CD4-positive, CD25-positive, alpha-beta regulatory T cell (primary cell): Measurements from ENCODE around the gene SMURF1. TPM values are rescaled to one million over a fixed set of nuclear protein-coding genes. Genes with fewer than 3 reads are reported as not detected.
A peak's percentile ranks its signal among the peaks of the same experiment; 100 is the strongest.

Source experiments
- ATAC-seq, 2 donors: fragments of 150-1000 bp; cut with Tn5 transposase; one replicate each; pipeline ENCODE4 v1.10.0; 2021; ENCODE audit warnings: low read depth in 2 of 2, moderate number of reproducible peaks in 2 of 2, moderate library complexity in 1 of 2
- DNase-seq, 3 donors: peaks; one replicate each; pipeline versions ENCODE4 v3.0.0 to v3.0.0-alpha.2; 2012 to 2022; ENCODE audit warnings: mixed read lengths in 1 of 3
- H3K27ac ChIP-seq: one replicate; pipeline ENCODE4 v1.7.0; 2013; ENCODE audit warnings: mild to moderate bottlenecking, low read length; ENCODE audit not compliant: insufficient read depth, poor library complexity, severe bottlenecking
- H3K27me3 ChIP-seq: one replicate; pipeline ENCODE4 v1.7.0; 2013; ENCODE audit warnings: low read length; ENCODE audit not compliant: control insufficient read depth, insufficient read depth
- H3K36me3 ChIP-seq: one replicate; pipeline ENCODE4 v1.7.0; 2013; ENCODE audit warnings: mild to moderate bottlenecking, low read length, moderate library complexity; ENCODE audit not compliant: control insufficient read depth, insufficient read depth
- H3K4me1 ChIP-seq: 2 replicates; pipeline ENCODE4 v1.7.0; 2013; ENCODE audit warnings: mild to moderate bottlenecking, low read length; ENCODE audit not compliant: insufficient read depth, control insufficient read depth, poor library complexity, severe bottlenecking
- H3K4me3 ChIP-seq: one replicate; pipeline ENCODE4 v1.7.0; 2013; ENCODE audit warnings: low read depth, mild to moderate bottlenecking, low read length, moderate library complexity
- H3K9me3 ChIP-seq, 2 experiments: 1 replicate in 1 of 2; 2 replicates in 1 of 2; pipeline ENCODE4 v1.7.0; 2013; ENCODE audit warnings: low read length in 2 of 2, mild to moderate bottlenecking in 1 of 2, moderate library complexity in 1 of 2; ENCODE audit not compliant: control insufficient read depth in 2 of 2
- H3K27ac Mint-ChIP-seq, 3 donors: one replicate each; pipeline ENCODE4 v1.8.0; 2020 to 2022; ENCODE audit warnings: mild to moderate bottlenecking in 3 of 3, mixed read lengths in 3 of 3, moderate library complexity in 2 of 3
- H3K27me3 Mint-ChIP-seq: one replicate; pipeline ENCODE4 v1.8.0; 2022; ENCODE audit warnings: mild to moderate bottlenecking, mixed read lengths
- H3K36me3 Mint-ChIP-seq: one replicate; pipeline ENCODE4 v1.8.0; 2020; ENCODE audit warnings: mixed read lengths
- H3K4me1 Mint-ChIP-seq, 4 donors: one replicate each; pipeline ENCODE4 v1.8.0; 2020 to 2022; ENCODE audit warnings: mixed read lengths in 4 of 4, mild to moderate bottlenecking in 1 of 4
- H3K4me3 Mint-ChIP-seq, 4 donors: one replicate each; pipeline ENCODE4 v1.8.0; 2020 to 2022; ENCODE audit warnings: mild to moderate bottlenecking in 4 of 4, mixed read lengths in 4 of 4, moderate library complexity in 3 of 4
- H3K9me3 Mint-ChIP-seq, 7 donors: one replicate each; pipeline ENCODE4 v1.8.0; 2020 to 2022; ENCODE audit warnings: mixed read lengths in 7 of 7, mild to moderate bottlenecking in 3 of 7, moderate library complexity in 2 of 7
- polyA plus RNA-seq, 4 donors: library from polyadenylated mRNA; unstranded; fragments of 300-500 nt; fragmentation: Illumina TruSeq; gene quantifications; one replicate each; pipeline ENCODE4 v1.2.3, GENCODE V29; 2021
- total RNA-seq: library from RNA; stranded (reverse); gene quantifications from one replicate; pipeline ENCODE4 v1.2.3, GENCODE V29; 2022

SMURF1 gene
- total and polyA plus RNA-seq, 5 donors from 2014 or later = 1.3 to 35.3 (median 1.7) TPM

GRCh38 chr7:99029466-99030435 lies 114.2 kb downstream of the SMURF1 start:
- no peak for DNase-seq
- ATAC-seq = no peak
- no peaks in the 10 kb centered on the region for H3K9me3 Mint-ChIP-seq
- peaks cover 0 to 5% (median 3%) of the 10 kb centered on the region in 4 donors for H3K4me1 Mint-ChIP-seq
- H3K27ac Mint-ChIP-seq = peak overlapping the region in 2 of 3 donors; percentile 23 to 56
- Histone ChIP-seq H3K27me3 (no peaks in the 10 kb centered on the region), H3K9me3 (no peaks in the 10 kb centered on the region), H3K36me3 (peaks cover 66% of the 10 kb centered on the region), H3K4me1 (no peaks in the 10 kb centered on the region), H3K4me3 (no peak overlapping the region), H3K27ac (no peak overlapping the region)
- no peaks in the 10 kb centered on the region for H3K27me3 Mint-ChIP-seq
- H3K36me3 Mint-ChIP-seq = peaks cover 40% of the 10 kb centered on the region
- H3K4me3 Mint-ChIP-seq = no peak overlapping the region

GRCh38 chr7:99028261-99028973 lies 115.5 kb downstream of the SMURF1 start:
- H3K36me3 ChIP-seq = peaks cover 53% of the 10 kb centered on the region
- Mint-ChIP-seq H3K27me3 (no peaks in the 10 kb centered on the region), H3K4me3 (no peak overlapping the region), H3K36me3 (peaks cover 44% of the 10 kb centered on the region), H3K4me1 (peaks cover 0 to 10% (median 5%) of the 10 kb centered on the region in 4 donors), H3K27ac (peak overlapping the region in 1 of 3 donors; percentile 29), H3K9me3 (no peaks in the 10 kb centered on the region)
- no peak overlapping the region for H3K27ac ChIP-seq
- no peaks in the 10 kb centered on the region for H3K9me3 ChIP-seq
- H3K4me1 ChIP-seq = no peaks in the 10 kb centered on the region
- H3K4me3 ChIP-seq = no peak overlapping the region
- ATAC-seq (no peak), DNase-seq (no peak)
- H3K27me3 ChIP-seq = no peaks in the 10 kb centered on the region

- peaks cover 48% of the 10 kb centered on the region for H3K36me3 Mint-ChIP-seq
- Histone ChIP-seq H3K27me3 (no peaks in the 10 kb centered on the region), H3K9me3 (no peaks in the 10 kb centered on the region), H3K4me3 (no peak overlapping the region), H3K4me1 (no peaks in the 10 kb centered on the region), H3K27ac (no peak overlapping the region), H3K36me3 (peaks cover 47% of the 10 kb centered on the region)
- no peaks in the 10 kb centered on the region for H3K9me3 Mint-ChIP-seq
- H3K4me1 Mint-ChIP-seq = peaks cover 4 to 16% (median 7%) of the 10 kb centered on the region in 4 donors
- peak overlapping the region in 1 of 3 donors; percentile 29 for H3K27ac Mint-ChIP-seq
- ATAC-seq = no peak
- no peaks in the 10 kb centered on the region for H3K27me3 Mint-ChIP-seq
- DNase-seq = no peak
- no peak overlapping the region for H3K4me3 Mint-ChIP-seq
These were observed 116.1 kb downstream of the SMURF1 start for GRCh38 chr7:99027841-99028240.

- no peaks in the 10 kb centered on the region for H3K27me3 Mint-ChIP-seq
- no peaks in the 10 kb centered on the region for H3K9me3 ChIP-seq
- peaks cover 42% of the 10 kb centered on the region for H3K36me3 ChIP-seq
- H3K27ac Mint-ChIP-seq = peak overlapping the region in 1 of 3 donors; percentile 63
- H3K4me3 ChIP-seq = no peak overlapping the region
- H3K4me3 Mint-ChIP-seq = peak overlapping the region in 1 of 4 donors; percentile 48
- peaks cover 48% of the 10 kb centered on the region for H3K36me3 Mint-ChIP-seq
- no peak overlapping the region for H3K27ac ChIP-seq
- no peaks in the 10 kb centered on the region for H3K9me3 Mint-ChIP-seq
- DNase-seq (no peak), ATAC-seq (no peak)
- H3K27me3 ChIP-seq = no peaks in the 10 kb centered on the region
- peaks cover 4 to 16% (median 7%) of the 10 kb centered on the region in 4 donors for H3K4me1 Mint-ChIP-seq
- H3K4me1 ChIP-seq = no peaks in the 10 kb centered on the region
These were observed 116.7 kb downstream of the SMURF1 start for GRCh38 chr7:99027241-99027640.

GRCh38 chr7:99024066-99024465 lies 119.8 kb downstream of the SMURF1 start:
- H3K4me1 Mint-ChIP-seq = peaks cover 4 to 28% (median 14%) of the 10 kb centered on the region in 4 donors
- peak overlapping the region in 1 of 3 donors; percentile 28 for H3K27ac Mint-ChIP-seq
- Histone ChIP-seq H3K27ac (no peak overlapping the region), H3K4me3 (no peak overlapping the region), H3K27me3 (no peaks in the 10 kb centered on the region), H3K36me3 (peaks cover 35% of the 10 kb centered on the region), H3K4me1 (no peaks in the 10 kb centered on the region), H3K9me3 (no peaks in the 10 kb centered on the region)
- H3K36me3 Mint-ChIP-seq = peaks cover 38% of the 10 kb centered on the region
- H3K9me3 Mint-ChIP-seq = no peaks in the 10 kb centered on the region
- H3K4me3 Mint-ChIP-seq = no peak overlapping the region
- ATAC-seq = no peak
- H3K27me3 Mint-ChIP-seq = no peaks in the 10 kb centered on the region
- no peak for DNase-seq

- Histone ChIP-seq H3K9me3 (no peaks in the 10 kb centered on the region), H3K27me3 (no peaks in the 10 kb centered on the region), H3K36me3 (peaks cover 23% of the 10 kb centered on the region), H3K27ac (no peak overlapping the region), H3K4me3 (no peak overlapping the region), H3K4me1 (no peaks in the 10 kb centered on the region)
- peaks cover 4 to 38% (median 16%) of the 10 kb centered on the region in 4 donors for H3K4me1 Mint-ChIP-seq
- H3K4me3 Mint-ChIP-seq = no peak overlapping the region
- H3K27ac Mint-ChIP-seq = peak overlapping the region in 2 of 3 donors; percentile 2 to 36
- DNase-seq (no peak), ATAC-seq (no peak)
- peaks cover 0 to 1% (median 0%) of the 10 kb centered on the region in 7 donors for H3K9me3 Mint-ChIP-seq
- peaks cover 29% of the 10 kb centered on the region for H3K36me3 Mint-ChIP-seq
- no peaks in the 10 kb centered on the region for H3K27me3 Mint-ChIP-seq
These were observed 121.9 kb downstream of the SMURF1 start for GRCh38 chr7:99021941-99022560.

GRCh38 chr7:99020413-99020715 lies 123.5 kb downstream of the SMURF1 start:
- ATAC-seq = no peak
- H3K27me3 Mint-ChIP-seq = no peaks in the 10 kb centered on the region
- H3K36me3 ChIP-seq = peaks cover 26% of the 10 kb centered on the region
- H3K9me3 ChIP-seq = no peaks in the 10 kb centered on the region
- H3K4me1 ChIP-seq = no peaks in the 10 kb centered on the region
- H3K36me3 Mint-ChIP-seq = peaks cover 40% of the 10 kb centered on the region
- no peak overlapping the region for H3K4me3 ChIP-seq
- peaks cover 11 to 34% (median 16%) of the 10 kb centered on the region in 4 donors for H3K4me1 Mint-ChIP-seq
- peak overlapping the region in 1 of 3 donors; percentile 26 for H3K27ac Mint-ChIP-seq
- no peak overlapping the region for H3K27ac ChIP-seq
- no peaks in the 10 kb centered on the region for H3K27me3 ChIP-seq
- H3K9me3 Mint-ChIP-seq = peaks cover 0 to 1% (median 0%) of the 10 kb centered on the region in 7 donors
- DNase-seq = no peak
- no peak overlapping the region for H3K4me3 Mint-ChIP-seq
